HepG2 (cell line): ENCODE measurements around the gene EPB41. TPM values are rescaled to one million over a fixed set of nuclear protein-coding genes. Genes with fewer than 3 reads are reported as not detected.
"Not testable (repeated sequence)": the region's sequence is repeated elsewhere in the genome, so short reads cannot be mapped to it uniquely, and the experiment has no call there.

ENCODE experiments used
- ATAC-seq: fragments of 200-7000 bp; cut with Tn5 transposase; 3 replicates; pipeline ENCODE4 v1.9.1; 2020; ENCODE audit warnings: mild to moderate bottlenecking, moderate library complexity
- BruUV-seq: library from RNA; stranded (reverse); fragments of 400-500 nt; replicated peaks from 2 replicates; lab custom pipeline; 2021; lab: Mats Ljungman, UMichigan
- CTCF ChIA-PET: fragments of 300-600 bp; formaldehyde crosslinking; extraction: SDS; loops from one replicate; lab custom pipeline; 2021; ENCODE audit warnings: low total read pairs, inconsistent platforms, low intra/inter-chr PET ratio; lab: Yijun Ruan, JAX
- POLR2A ChIA-PET: fragments of 350-600 bp; sonication (Branson Sonifier 250); formaldehyde crosslinking; loops from one replicate; lab custom pipeline; 2020; ENCODE audit warnings: antibody characterized with exemption, inconsistent platforms; lab: Yijun Ruan, JAX
- DNase-seq: peaks from one replicate; pipeline ENCODE4 v3.0.0-alpha.2; 2015; ENCODE audit warnings: low spot score
- FAIRE-seq: peaks from 3 replicates; lab custom pipeline; 2011; peaks lifted over from hg19 to GRCh38; lab: Jason Lieb, UNC
- H2AFZ ChIP-seq: one replicate; pipeline ENCODE4 v1.6.1; 2011; ENCODE audit warnings: low read length, inconsistent platforms
- H3K27ac ChIP-seq: fragments of 300-600 bp; 3 replicates; pipeline ENCODE4 v1.8.0; 2011; ENCODE audit warnings: mixed run types, mild to moderate bottlenecking, mixed read lengths, low read length, inconsistent platforms; ENCODE audit not compliant: insufficient read depth; ENCODE audit errors: extremely low read length
- H3K27me3 ChIP-seq, 2 experiments: fragments of 200-600 bp in 1 of 2; 2 replicates in 1 of 2; 3 replicates in 1 of 2; pipeline versions ENCODE4 v1.6.0 to v1.8.0; 2011; ENCODE audit warnings: low read length in 2 of 2, mild to moderate bottlenecking in 2 of 2, moderate library complexity in 2 of 2, inconsistent platforms in 1 of 2; ENCODE audit not compliant: insufficient read depth in 2 of 2, control insufficient read depth in 1 of 2
- H3K36me3 ChIP-seq, 2 experiments: fragments of 200-600 bp in 1 of 2; replicated peaks in 1 of 2; 2 replicates in 1 of 2; 3 replicates in 1 of 2; pipeline versions ENCODE4 v1.5.1 to v1.8.0; 2011; ENCODE audit warnings: low read length in 2 of 2, inconsistent platforms in 1 of 2; ENCODE audit not compliant: insufficient read depth in 2 of 2, control insufficient read depth in 1 of 2
- H3K4me1 ChIP-seq: 2 replicates; pipeline ENCODE4 v1.5.1; 2012; ENCODE audit warnings: low read length, inconsistent platforms; ENCODE audit not compliant: insufficient read depth
- H3K4me2 ChIP-seq: 2 replicates; pipeline ENCODE4 v1.6.0; 2011; ENCODE audit warnings: low read depth, low read length, inconsistent platforms
- H3K4me3 ChIP-seq, 3 experiments: fragments of 200-600 bp in 1 of 3; sonication (generic), shearing (Covaris generic) in 1 of 3; replicated peaks in 1 of 3; 2 replicates each; pipeline ENCODE4 v1.5.1; 2011 to 2016; ENCODE audit warnings: low read length in 3 of 3, inconsistent platforms in 2 of 3, low read depth in 2 of 3, mild to moderate bottlenecking in 2 of 3, control low read depth in 1 of 3, mixed read lengths in 1 of 3; ENCODE audit not compliant: insufficient read depth in 1 of 3
- H3K79me2 ChIP-seq: one replicate; pipeline ENCODE4 v1.6.1; 2011; ENCODE audit warnings: low read length, inconsistent platforms; ENCODE audit not compliant: insufficient read depth
- H3K9ac ChIP-seq: 2 replicates; pipeline ENCODE4 v1.6.0; 2011; ENCODE audit warnings: mild to moderate bottlenecking, low read depth, low read length, inconsistent platforms; ENCODE audit not compliant: insufficient read depth
- H3K9me3 ChIP-seq: 2 replicates; pipeline ENCODE4 v1.5.1; 2012; ENCODE audit warnings: mild to moderate bottlenecking, low read length
- H4K20me1 ChIP-seq: 2 replicates; pipeline ENCODE4 v1.6.0; 2011; ENCODE audit warnings: inconsistent platforms, mild to moderate bottlenecking, low read length, moderate library complexity; ENCODE audit not compliant: insufficient read depth
- AGO2 ChIP-seq: fragments of 200-400 bp; formaldehyde crosslinking; optimal IDR thresholded peaks from 2 replicates; pipeline ENCODE3; 2017; ENCODE audit warnings: mild to moderate bottlenecking, low read depth, low read length, moderate library complexity
- FIP1L1 ChIP-seq: fragments of 200-400 bp; formaldehyde crosslinking; IDR thresholded peaks from 2 replicates; pipeline ENCODE4 v1.6.1; 2018; ENCODE audit warnings: low read depth, mild to moderate bottlenecking, low read length, moderate library complexity, borderline replicate concordance; ENCODE audit not compliant: insufficient read depth
- HINFP ChIP-seq: sonication (generic); formaldehyde crosslinking; IDR thresholded peaks from 2 replicates; pipeline ENCODE4 v1.4.0; 2020; ENCODE audit warnings: low read depth, mild to moderate bottlenecking, missing genetic modification reagents
- HNF1B ChIP-seq: sonication (generic); formaldehyde crosslinking; IDR thresholded peaks from 2 replicates; pipeline ENCODE4 v1.5.1; 2020; ENCODE audit warnings: mild to moderate bottlenecking, moderate library complexity, missing genetic modification reagents
- NKX3-1 ChIP-seq: sonication (generic); formaldehyde crosslinking; IDR thresholded peaks from 2 replicates; pipeline ENCODE4 v1.5.0; 2020; ENCODE audit warnings: missing genetic modification reagents
- NR2F6 ChIP-seq, 2 experiments: IDR thresholded peaks; 2 replicates each; pipeline ENCODE4 v1.6.1; 2016; ENCODE audit warnings: antibody characterized with exemption in 1 of 2, mild to moderate bottlenecking in 1 of 2
- REST ChIP-seq, 2 experiments: IDR thresholded peaks; 2 replicates each; pipeline ENCODE4 v1.6.1; 2011 to 2012; ENCODE audit warnings: low read length in 2 of 2, borderline replicate concordance in 1 of 2, low read depth in 1 of 2, mild to moderate bottlenecking in 1 of 2, moderate library complexity in 1 of 2
- ZNF547 ChIP-seq: sonication (generic); formaldehyde crosslinking; IDR thresholded peaks from 2 replicates; pipeline ENCODE4 v1.5.1; 2020; ENCODE audit warnings: mild to moderate bottlenecking, missing genetic modification reagents
- ZSCAN20 ChIP-seq: sonication (generic); formaldehyde crosslinking; IDR thresholded peaks from 2 replicates; pipeline ENCODE4 v1.4.0; 2020; ENCODE audit warnings: missing genetic modification reagents, mild to moderate bottlenecking, borderline replicate concordance
- WGBS: methylation state at CpG from one replicate; pipeline ENCODE4 v1.1.6; 2017; ENCODE audit warnings: low lambda C conversion rate; 5-methylcytosine and 5-hydroxymethylcytosine counted together
- in situ Hi-C: cut with HindIII; loops from 2 replicates; pipeline ENCODE4 v1.10.0; 2017; ENCODE audit warnings: low pct_unique_long_range_greater_than_20kb; ENCODE audit not compliant: extremely low pct_ligation_motif_present
- intact Hi-C: fragments of 100-400 bp; cut with micrococcal nuclease; formaldehyde crosslinking; loops from one replicate; pipeline ENCODE4 v1.10.0; 2022; ENCODE audit not compliant: unreplicated experiment
- polyA plus RNA-seq, 8 experiments: library from polyadenylated mRNA; depleted of rRNA in 3 of 8; stranded (reverse) in 7 of 8; unstranded in 1 of 8; fragments of >200 nt; fragmentation: Illumina TruSeq in 4 of 8; extraction: Trizol in 4 of 8; gene quantifications; 2 replicates each; pipeline versions ENCODE4 v1.2.1 to v1.2.3, GENCODE V29; 2011 to 2016; ENCODE audit warnings: low read depth in 4 of 8, missing spikeins in 1 of 8, mixed read lengths in 1 of 8; ENCODE audit not compliant: insufficient read depth in 1 of 8
- total RNA-seq, 5 experiments: library from RNA; depleted of rRNA; stranded (reverse); fragments of >200 nt; fragmentation: Illumina TruSeq; extraction: Trizol; gene quantifications; 2 replicates each; pipeline ENCODE4 v1.2.3, GENCODE V29; 2016; ENCODE audit warnings: low read depth in 1 of 5

Gene EPB41
- total and polyA plus RNA-seq, 2 of the 13 experiments (the other 11 are each of a cell fraction or from before 2014, with no cell fraction given) = 34.5 to 46.7 TPM

- peaks cover 17 to 79% of the 10 kb centered on the region in 2 experiments for H3K36me3 ChIP-seq
- over 99% methylated on average over 9 of the region's 9 CpGs for WGBS
- H3K9me3 ChIP-seq, H3K4me3 ChIP-seq, DNase-seq, H3K27ac ChIP-seq, ATAC-seq, H3K27me3 ChIP-seq, intact Hi-C loops, POLR2A ChIA-PET, FAIRE-seq, H3K9ac ChIP-seq, H4K20me1 ChIP-seq, BruUV-seq, H3K79me2 ChIP-seq, H3K4me2 ChIP-seq, CTCF ChIA-PET, H2AFZ ChIP-seq, in situ Hi-C loops: not testable (repeated sequence)
- H3K4me1 ChIP-seq = peaks cover 22% of the 10 kb centered on the region
These were observed 236.0 kb downstream of the EPB41 start for GRCh38 chr1:29150346-29150745.

- H3K4me3 ChIP-seq = no peak overlapping the region
- peaks cover 3% of the 10 kb centered on the region for H3K4me1 ChIP-seq
- BruUV-seq = no TSS peak
- FAIRE-seq (no peak), DNase-seq (no peak), ATAC-seq (no peak)
- no peak overlapping the region for H3K9ac ChIP-seq
- no peaks in the 10 kb centered on the region; the same call in 1 of the 2 replicates for H4K20me1 ChIP-seq
- no peak overlapping the region for H2AFZ ChIP-seq
- ChIA-PET POLR2A (no interaction called here), CTCF (no interaction called here)
- no peaks in the 10 kb centered on the region for H3K9me3 ChIP-seq
- WGBS = 95% methylated on average over 8 of the region's 8 CpGs
- H3K4me2 ChIP-seq = no peak overlapping the region
- peaks cover 20 to 92% of the 10 kb centered on the region in 2 experiments for H3K36me3 ChIP-seq
- no peaks in the 10 kb centered on the region for H3K79me2 ChIP-seq
- H3K27me3 ChIP-seq = no peaks in the 10 kb centered on the region
- in situ Hi-C loops (no loop called here), intact Hi-C loops (no loop called here)
- H3K27ac ChIP-seq = no peak overlapping the region
- TF ChIP-seq HNF1B (CRISPR knock-in tag) (no peak), ZSCAN20 (no peak), REST (IDR thresholded peaks at IDR 0.05; ENCODE audit: borderline replicate concordance in 1 of 2, low read depth in 1 of 2, low read length in 2 of 2) (no peak), NR2F6 (IDR thresholded peaks at IDR 0.05) (no peak), NR2F6 (CRISPR knock-in tag; IDR thresholded peaks at IDR 0.05) (no peak), ZNF547 (CRISPR knock-in tag) (no peak), AGO2 (no peak), NKX3-1 (no peak), FIP1L1 (no peak), HINFP (CRISPR knock-in tag) (no peak)
These were observed 237.9 kb downstream of the EPB41 start for GRCh38 chr1:29152046-29152805.
